HG02885 (cell line): Measurements from ENCODE around the gene EPX.
"Not testable (repeated sequence)": the region's sequence is repeated elsewhere in the genome, so short reads cannot be mapped to it uniquely, and the experiment has no call there.

ENCODE experiments used
- ATAC-seq: cut with Tn5 transposase; IDR thresholded peaks from one replicate; pipeline ENCODE4 v1.9.1; 2021; ENCODE audit warnings: mild to moderate bottlenecking; ENCODE audit not compliant: unreplicated experiment, poor library complexity

The EPX gene, protein sequence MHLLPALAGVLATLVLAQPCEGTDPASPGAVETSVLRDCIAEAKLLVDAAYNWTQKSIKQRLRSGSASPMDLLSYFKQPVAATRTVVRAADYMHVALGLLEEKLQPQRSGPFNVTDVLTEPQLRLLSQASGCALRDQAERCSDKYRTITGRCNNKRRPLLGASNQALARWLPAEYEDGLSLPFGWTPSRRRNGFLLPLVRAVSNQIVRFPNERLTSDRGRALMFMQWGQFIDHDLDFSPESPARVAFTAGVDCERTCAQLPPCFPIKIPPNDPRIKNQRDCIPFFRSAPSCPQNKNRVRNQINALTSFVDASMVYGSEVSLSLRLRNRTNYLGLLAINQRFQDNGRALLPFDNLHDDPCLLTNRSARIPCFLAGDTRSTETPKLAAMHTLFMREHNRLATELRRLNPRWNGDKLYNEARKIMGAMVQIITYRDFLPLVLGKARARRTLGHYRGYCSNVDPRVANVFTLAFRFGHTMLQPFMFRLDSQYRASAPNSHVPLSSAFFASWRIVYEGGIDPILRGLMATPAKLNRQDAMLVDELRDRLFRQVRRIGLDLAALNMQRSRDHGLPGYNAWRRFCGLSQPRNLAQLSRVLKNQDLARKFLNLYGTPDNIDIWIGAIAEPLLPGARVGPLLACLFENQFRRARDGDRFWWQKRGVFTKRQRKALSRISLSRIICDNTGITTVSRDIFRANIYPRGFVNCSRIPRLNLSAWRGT

DNA sequence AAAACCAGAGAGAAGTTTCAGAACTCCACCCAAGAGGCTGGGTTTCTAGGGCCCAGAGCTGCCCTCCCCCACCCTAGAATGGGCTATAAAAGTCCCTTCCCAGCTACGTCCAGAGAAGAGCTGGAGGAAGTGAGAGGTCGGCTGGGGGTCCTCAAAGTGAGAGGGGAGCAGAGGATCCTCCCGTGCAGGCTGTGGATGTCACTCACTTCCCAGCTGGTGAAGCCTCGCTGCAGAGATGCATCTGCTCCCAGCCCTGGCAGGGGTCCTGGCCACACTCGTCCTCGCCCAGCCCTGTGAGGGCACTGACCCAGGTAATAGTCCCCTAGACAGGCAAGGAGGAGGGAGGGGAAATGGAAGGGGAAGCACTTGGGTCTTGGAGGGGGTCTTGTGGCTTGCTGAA, at the start of gene EPX:
Gene EPX (plus strand): TSS at position 115 of the 400 bp plus-strand sequence. CDS start 121 bp downstream, at position 236.
- no peak for ATAC-seq

DNA sequence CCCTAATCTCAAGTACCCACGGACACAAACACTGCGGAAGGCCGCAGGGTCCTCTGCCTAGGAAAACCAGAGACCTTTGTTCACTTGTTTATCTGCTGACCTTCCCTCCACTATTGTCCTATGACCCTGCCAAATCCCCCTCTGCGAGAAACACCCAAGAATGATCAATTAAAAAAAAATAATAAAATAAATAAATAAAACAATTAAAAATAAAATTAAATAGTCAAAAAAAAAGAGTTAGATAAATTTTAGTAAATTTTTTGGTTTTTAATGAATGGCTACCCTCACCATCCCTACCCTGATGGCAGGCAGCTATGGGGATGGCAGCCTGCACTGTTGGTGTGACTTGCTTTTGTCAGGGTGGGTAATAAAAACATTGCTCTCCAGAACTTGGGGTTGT, 49.2 kb upstream of the EPX start:
- ATAC-seq = not testable (repeated sequence)

DNA sequence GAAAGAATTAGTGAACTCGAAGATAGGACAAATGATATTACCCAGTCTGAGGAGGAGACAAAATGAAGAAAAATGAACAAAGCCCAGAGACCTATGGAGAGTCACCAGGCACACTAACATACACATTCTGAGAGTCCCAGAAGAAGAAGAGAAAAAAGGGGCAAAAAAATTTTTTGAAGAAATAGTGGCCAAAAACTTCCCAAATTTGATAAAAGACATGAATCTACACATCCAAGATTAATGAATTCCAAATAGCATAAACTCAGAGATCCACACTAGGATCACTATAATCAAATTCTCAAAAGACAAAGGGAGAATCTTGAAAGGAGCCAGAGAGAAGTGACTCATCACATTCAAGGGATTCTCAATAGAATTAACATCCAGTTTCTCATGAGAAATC, 47.7 kb upstream of the EPX start:
- ATAC-seq = no peak

DNA sequence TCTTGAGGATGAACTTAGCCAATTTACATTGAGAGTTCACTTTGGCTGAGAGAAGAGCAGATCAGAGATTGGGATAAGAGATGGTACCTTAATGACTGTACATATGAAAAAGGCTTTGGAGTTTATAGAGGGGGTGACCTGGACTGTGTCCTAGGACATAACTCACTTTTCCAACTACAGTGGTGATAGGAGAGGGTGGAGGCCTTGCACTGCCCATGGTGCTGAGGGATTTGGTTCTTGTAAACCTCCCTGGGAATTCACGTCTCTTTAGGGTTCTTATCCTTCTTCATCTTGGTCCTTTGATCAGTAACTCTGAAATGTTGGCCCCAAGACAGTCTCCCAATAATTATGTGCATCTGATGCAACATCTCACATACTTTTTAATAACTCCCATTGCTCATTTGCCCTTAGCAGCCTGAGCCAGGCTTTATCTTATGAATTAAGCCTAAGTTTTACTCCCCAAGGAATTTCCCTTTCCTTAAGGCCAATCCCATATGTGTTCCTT, 44.5 kb upstream of the EPX start, which contains the start of gene OR4D1:
Gene OR4D1 (plus strand): TSS at position 455 of the 505 bp plus-strand sequence. CDS start 6,770 bp downstream, outside the sequence.
- ATAC-seq = no peak

DNA sequence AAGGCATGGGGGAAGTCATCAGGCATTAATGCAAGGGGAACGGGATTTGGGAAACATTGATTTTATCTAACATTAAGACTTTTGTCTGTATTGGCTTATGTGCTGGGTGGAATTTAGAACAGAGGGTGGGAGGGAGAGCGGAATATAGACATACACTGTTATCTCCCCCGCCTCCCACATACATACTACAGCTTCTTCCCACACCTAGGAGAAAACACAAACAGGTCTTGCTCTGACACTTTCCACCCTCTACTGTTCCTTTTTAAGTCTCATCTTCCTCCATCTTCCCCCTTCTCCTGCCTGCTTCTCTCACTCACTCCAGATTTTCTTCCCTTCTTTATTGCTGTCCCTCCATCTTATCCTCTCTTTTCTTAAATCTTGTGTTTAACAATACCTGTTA, 43.9 kb upstream of the EPX start:
- no peak for ATAC-seq

DNA sequence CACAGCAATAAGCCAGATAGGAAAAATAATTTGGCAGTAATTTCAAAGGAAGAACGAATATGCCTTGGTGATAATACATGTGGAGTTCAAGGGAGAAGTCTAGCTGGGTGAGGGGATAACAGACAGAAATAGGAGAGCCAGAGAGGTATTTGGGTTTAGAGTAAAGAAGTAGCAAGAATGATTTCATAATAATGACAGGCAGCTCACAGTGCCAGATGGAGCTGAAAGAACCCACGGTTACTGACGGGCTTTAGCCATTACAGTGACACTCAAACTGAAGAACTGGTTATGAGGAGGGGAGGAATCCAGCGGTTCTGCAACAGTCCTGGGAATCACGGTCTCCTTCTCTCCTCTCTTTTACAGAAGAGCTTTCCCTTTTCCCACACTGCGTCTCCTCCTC, 42.1 kb upstream of the EPX start:
- ATAC-seq = no peak

DNA sequence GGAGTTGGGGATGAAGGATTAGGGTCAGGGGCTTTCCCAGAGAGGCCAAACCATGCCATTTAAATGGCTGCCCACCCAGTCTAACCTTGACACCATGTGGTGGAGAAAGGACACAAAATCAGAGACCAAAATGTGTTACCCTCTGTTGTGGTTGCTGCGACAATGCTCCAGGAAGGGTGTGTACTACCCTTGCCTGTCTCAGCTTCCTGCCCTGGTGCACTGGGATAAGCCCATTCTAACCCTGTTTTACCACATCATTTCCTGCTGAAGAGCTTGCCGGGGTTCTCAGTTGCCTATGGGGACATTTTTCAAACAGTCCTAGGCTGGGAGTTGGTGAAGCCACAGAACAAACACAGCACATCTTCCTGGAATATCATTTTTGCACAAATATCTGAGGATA, 39.5 kb upstream of the EPX start:
- ATAC-seq = no peak

DNA sequence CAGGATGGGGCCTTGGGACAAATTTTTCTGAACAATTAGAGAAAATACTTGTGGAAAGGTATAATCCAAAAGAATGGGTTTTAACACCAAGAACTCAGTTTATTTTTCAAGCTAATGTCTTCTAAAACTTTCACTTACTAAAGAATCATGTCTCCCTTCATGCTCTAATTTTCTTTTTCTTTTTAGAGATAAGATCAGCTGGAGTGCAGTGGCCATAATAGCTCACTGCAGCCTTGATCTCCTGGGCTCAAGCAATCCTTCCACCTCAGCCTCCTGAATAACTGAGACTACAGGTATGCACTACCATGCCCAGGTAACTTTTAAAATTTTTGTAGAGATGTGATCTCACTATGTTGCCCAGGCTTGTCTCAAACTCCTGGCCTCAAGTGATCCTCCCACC, 38.9 kb upstream of the EPX start:
- no peak for ATAC-seq

DNA sequence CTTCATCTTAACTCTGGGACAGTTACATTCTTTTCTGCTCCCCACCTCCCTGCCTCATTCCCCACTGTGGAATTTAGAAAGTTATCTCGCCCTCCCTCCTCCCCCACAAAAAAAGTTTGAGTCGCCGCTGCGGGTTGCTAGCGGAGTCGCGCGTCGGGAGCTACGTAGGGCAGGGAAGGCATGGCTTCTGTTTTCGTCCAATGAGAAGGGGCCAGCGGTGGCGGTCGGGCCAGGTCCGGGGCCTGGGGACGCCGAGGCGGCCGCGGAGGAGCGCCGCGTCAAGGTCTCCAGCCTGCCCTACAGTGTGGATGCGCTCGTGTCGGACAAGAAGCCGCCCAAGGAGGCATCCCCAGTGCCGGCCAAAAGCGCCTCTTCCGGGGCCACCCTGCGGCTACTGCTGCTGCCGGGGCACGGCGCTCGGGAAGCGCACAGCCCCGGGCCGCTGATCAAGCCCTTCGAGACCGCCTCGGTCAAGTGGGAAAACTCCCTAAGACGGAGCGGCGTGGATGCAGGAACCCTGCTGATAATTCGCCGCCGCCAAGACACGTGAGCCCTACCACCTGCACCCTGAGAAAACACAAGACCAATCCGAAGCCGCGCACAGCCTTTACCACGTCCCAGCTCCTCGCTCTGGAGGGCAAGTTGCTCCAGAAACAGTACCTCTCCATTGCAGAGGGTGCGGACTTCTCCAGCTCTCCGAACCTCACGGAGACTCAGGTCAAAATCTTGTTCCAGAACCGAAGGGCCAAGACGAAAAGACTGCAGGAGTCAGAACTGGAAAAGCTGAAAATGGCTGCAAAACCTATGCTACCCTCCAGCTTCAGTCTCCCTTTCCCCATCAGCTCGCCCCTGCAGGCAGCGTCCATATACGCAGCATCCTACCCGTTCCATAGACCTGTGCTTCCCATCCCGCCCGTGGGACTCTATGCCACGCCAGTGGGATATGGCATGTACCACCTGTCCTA, 35.4 kb upstream of the EPX start:
- no peak for ATAC-seq

DNA sequence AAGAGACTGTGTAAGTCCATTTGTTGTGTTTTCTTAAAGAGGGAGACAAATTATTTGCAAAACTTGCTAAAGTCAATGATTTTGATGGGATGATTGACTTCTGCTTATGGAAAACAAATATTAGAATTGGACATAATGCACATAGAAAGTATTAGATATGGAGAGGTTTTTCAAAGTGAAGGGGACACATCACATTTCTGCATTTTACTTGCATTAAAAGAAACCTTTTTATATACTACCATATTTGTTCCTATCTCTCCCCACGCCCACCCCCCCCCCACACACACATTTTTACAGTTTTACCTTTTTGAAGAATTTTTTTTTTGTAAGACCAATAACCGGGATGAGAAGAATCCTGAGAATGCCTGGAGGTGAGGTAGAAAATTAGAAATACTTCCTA, 34.3 kb upstream of the EPX start:
- ATAC-seq = no peak

DNA sequence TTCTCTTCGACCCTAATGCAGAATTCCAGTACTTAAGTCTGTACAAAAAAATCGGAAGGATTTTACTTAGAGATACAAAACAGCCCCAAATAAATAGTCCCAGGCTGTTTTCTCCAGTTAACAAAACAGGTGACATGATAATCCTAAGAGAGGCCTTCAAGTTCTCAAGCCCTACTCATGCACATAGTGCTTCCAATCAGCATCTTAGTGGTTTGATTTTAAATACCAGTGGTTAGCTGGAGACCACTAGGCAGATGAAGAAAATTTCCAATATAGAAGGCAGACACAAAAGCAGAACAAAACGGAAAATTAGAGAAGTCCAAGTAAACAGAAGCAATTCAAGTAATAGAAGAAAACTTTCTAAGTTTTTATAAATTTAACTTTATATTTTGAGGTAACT, 31.0 kb upstream of the EPX start:
- ATAC-seq = no peak

DNA sequence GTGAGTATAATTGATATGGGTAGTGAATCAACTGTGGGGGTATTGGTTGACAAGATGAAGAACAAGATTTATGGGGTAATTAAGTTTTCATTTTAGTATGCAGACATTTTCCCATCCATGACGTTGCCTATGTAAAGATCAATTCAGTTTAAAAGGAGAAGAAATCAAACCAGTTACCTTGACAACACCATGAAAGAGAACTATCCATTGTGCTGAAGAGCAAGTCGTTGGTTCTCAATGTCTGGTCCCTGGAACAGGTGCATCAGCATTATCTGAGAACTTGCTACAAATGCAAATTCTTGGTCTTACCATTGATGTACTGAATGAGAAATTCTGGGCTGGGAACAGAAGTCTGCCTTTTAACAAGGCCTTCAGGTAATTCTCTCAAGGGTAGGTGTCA, 26.5 kb upstream of the EPX start:
- ATAC-seq = no peak

DNA sequence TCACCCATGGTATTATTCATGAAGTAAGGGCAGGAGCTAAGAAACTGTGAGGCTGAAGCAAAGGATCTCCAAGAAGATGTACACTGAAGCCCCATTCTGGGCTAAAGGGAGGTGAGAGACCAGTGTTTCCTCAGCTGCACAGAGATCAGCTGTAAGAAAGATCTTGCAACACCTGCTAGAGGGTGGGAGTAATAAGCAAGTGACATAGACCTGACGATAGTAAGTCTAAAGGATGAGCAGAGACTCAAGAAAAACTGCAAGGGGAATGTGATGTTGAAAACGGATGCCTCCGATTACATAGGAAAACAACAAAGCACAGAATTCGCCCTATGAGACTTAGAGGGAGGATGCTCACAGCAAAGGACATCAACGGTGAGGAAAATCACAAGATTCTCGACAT, 25.8 kb upstream of the EPX start, which contains the start of gene OR4D2:
Gene OR4D2 (plus strand): TSS at position 301 of the 400 bp plus-strand sequence. CDS start 2,674 bp downstream, outside the sequence.
- ATAC-seq = no peak

DNA sequence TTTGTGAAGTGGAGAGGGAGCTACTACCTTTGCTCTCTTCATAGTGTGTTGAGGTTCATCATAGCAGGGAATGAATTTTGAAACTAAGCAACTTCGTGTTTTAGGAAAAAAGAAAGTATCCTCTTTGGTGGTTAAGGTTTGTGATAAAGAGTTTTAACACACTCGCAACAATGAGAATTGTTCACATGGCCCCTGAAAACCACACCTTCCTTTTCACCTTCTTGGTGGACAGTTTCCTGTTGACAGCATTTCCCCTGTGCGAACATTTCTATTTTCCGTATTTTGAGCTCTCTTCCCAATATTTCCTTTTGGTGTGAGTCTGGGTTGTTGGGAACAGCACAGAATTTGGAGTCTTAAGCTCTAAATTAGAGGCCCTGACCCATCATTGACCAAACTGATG, 21.9 kb upstream of the EPX start:
- no peak for ATAC-seq

DNA sequence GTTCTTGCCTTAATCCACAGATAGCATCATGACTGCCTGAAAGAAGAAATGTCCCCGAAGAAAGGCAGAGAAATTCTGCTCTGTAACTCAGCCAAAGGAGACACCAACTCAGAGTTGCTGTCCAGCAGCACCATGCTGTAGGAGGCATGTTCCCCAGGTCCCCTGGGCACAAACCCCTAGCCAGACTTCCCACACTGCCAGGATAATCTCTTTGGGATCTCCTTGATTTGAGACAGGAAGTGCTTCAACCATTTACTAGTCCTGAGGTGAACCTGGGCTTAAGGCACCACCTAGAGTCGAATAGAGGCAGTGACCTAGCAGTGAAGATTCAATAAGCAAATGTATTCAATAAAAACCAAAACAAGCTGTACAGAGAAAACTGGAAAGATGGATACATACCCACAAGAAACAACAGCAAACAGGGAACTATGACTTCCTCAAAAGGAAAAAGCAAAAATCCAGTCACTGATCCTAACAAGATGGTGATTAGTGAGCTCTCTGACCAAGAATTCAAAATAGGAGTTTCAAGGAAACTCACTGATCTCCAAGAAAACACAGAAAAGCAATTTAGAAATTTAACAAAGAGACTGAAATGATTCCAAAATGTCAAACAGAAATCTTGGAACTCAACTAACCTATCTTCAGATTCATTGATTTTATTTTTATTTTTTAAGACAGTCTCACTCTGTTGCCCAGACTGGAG, 20.0 kb upstream of the EPX start:
- no peak for ATAC-seq

DNA sequence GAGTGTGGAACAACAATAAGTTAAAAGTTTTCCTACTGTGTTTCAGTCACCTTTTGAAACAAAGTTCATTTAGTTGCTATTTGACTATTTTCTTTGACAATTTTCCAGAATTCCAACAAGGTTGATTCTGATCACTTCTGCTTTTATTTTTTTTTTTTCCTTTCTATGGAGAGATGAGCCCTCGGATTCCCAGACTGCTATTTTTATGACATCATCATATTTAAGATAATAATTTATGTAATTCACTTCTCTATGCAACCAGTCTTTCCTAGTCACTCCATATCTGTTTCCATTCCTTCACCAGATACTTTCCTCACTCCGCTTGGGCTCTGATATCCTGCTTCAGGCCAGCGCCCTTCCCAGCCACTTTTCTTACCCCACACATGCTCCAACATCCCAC, 17.7 kb upstream of the EPX start:
- ATAC-seq = no peak

DNA sequence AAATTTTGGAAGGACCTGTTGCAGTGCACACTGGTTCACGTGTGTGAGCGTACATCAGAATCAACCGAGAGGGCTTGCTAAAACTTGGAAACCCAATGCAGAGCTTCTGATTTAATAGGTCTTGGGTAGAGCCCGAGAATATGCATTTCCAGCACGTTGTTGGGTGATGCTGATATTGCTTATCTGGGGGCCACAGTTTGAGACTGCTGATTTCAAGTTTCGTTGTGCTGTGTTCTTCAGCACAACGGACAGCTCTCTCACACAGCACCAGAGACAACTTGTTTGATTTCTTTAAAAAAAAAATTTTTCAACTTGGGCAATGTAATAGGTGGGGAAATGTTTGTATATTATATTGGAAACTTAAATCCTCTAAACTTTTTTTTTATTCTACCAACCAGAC, 16.3 kb upstream of the EPX start:
- ATAC-seq = no peak

DNA sequence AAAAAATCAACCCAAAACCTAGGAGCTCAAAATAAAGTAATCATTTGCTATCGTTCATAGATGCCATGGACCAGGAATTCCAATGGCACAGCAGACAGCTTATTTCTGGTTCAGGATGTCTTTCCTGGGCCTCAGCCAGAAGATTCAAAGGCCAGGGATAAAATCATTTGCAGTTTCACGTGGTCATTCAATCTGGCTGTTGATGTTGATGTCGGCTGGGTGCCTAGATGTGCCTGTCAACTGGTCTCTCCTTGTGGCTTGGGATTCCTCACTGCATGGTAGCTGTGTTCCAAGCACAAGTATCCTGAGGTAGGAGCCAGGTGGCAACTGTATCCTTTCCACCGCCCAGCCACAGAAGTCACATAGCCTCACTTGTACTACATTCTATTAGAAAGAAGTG, 10.7 kb upstream of the EPX start:
- ATAC-seq = no peak

DNA sequence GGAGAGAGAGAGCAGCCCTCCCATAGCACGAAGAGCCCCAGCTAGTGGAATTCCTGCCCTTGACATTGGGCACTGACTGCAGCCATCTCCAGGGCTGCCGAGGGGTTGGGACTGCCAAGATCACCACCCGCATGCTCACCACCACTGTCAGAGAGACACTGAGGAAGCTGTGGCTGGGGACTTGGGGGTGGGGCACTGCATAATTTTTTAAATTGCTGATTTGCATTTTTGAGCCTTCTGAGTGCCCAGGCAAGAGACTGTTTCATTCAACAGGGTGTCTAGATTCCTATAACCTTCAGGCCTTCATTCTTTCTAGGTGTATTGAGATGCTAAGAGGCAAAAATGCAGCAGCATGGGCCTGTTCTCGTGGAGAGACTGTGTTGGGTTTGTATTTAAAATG, 9.0 kb upstream of the EPX start:
- no peak for ATAC-seq
